Adrenal gland (tissue), 12 donors: ENCODE measurements around the gene CLEC17A. TPM values are rescaled to one million over a fixed set of nuclear protein-coding genes. Genes with fewer than 3 reads are reported as not detected.
"Not testable (repeated sequence)": the region's sequence is repeated elsewhere in the genome, so short reads cannot be mapped to it uniquely, and the experiment has no call there.

ENCODE experiments used
- DNase-seq, 7 donors: peaks; one replicate each; pipeline ENCODE4 v3.0.0-alpha.2; 2019 to 2020
- H3K27ac ChIP-seq, 5 donors: fragments of 200-600 bp; sonication (generic) in 4 of 5; 1 replicate in 3 of 5; 2 replicates in 2 of 5; pipeline versions ENCODE4 v1.5.1 to v1.8.0; 2016 to 2020; ENCODE audit warnings: mild to moderate bottlenecking in 1 of 5
- H3K27me3 ChIP-seq: fragments of 200-600 bp; 2 replicates; pipeline ENCODE4 v1.8.0; 2021
- H3K36me3 ChIP-seq, 2 donors: fragments of 200-600 bp; replicated peaks in 1 of 2; 1 replicate in 1 of 2; 2 replicates in 1 of 2; pipeline versions ENCODE4 v1.5.1 to v1.8.0; 2018 to 2022
- H3K4me1 ChIP-seq, 2 donors: fragments of 200-600 bp; replicated peaks in 1 of 2; 1 replicate in 1 of 2; 2 replicates in 1 of 2; pipeline versions ENCODE4 v1.5.1 to v1.8.0; 2018 to 2021
- H3K4me3 ChIP-seq, 4 donors: fragments of 200-600 bp; sonication (generic) in 3 of 4; one replicate each; pipeline ENCODE4 v1.5.1; 2016 to 2018
- H3K9me3 ChIP-seq, 3 donors: fragments of 200-600 bp; sonication (generic) in 1 of 3; replicated peaks in 1 of 3; 1 replicate in 2 of 3; 2 replicates in 1 of 3; pipeline versions ENCODE4 v1.5.1 to v1.8.0; 2016 to 2021
- CTCF ChIP-seq, 6 experiments: fragments of 450-650 bp in 4 of 6; fragments of 200-600 bp in 2 of 6; sonication (generic) in 1 of 6; IDR thresholded peaks; 1 replicate in 5 of 6; 2 replicates in 1 of 6; pipeline versions ENCODE4 v1.5.1 to v1.8.0; 2016 to 2021; ENCODE audit warnings: antibody characterized with exemption in 6 of 6, mild to moderate bottlenecking in 2 of 6, moderate library complexity in 1 of 6
- POLR2A ChIP-seq, 2 donors: fragments of 450-650 bp; IDR thresholded peaks; one replicate each; pipeline ENCODE4 v1.6.1; 2017; ENCODE audit warnings: antibody characterized with exemption in 2 of 2, mild to moderate bottlenecking in 2 of 2, moderate library complexity in 1 of 2
- WGBS, 4 donors: extraction: QIAGEN DNeasy Blood & Tissue Kit in 2 of 4; methylation state at CpG; one replicate each; pipeline versions ENCODE4 v1.1.5 to v1.1.7; 2013 to 2017; 5-methylcytosine and 5-hydroxymethylcytosine counted together
- intact Hi-C, 2 donors: fragments of 100-400 bp; cut with DNase I; formaldehyde crosslinking; loops; one replicate each; pipeline versions ENCODE4 v1.14.1 to v1.15.0; 2022 to 2023
- polyA plus RNA-seq, 3 donors: library from polyadenylated mRNA; stranded (reverse); fragments of 200-250 nt in 2 of 3; fragments of 350-450 nt in 1 of 3; fragmentation: Illumina TruSeq in 1 of 3; extraction: RNeasy Lipid Tissue Mini Kit (QIAGEN cat#74804) in 1 of 3; gene quantifications; one replicate each; pipeline ENCODE4 v1.2.3, GENCODE V29; 2013 to 2014
- total RNA-seq, 9 donors: library from RNA; depleted of rRNA in 4 of 9; stranded (reverse); fragments of >200 nt in 4 of 9; fragments of 120-200 nt in 1 of 9; fragmentation: NEBNext Ultra II Directional in 1 of 9; extraction: Animal tissue kit (Norgen Biotek cat#: 25700) in 1 of 9; gene quantifications; one replicate each; pipeline versions ENCODE4 v1.1.0 to v1.2.4, GENCODE V29; 2013 to 2023
- donor health status: healthy with polysubstance abuse.
- donor health status: Bipolar disorder and iron deficiency.
- donor health status: DM: yes; HTN: yes; CAD: no.
- donor health status: DM: no; HTN: no; CAD: no.
- donor health status: DM: no; HTN: no; CAD: no.
- donor health status: DM: yes; HTN: yes; CAD: no.

Gene CLEC17A
- total and polyA plus RNA-seq, 12 donors = 0.03 to 0.16 TPM; not detected in 10

GRCh38 chr19:14577885-14578427 is 4.9 kb upstream of the CLEC17A start:
- DNase-seq = no peak
- H3K4me1 ChIP-seq = peaks cover 0 to 5% of the 10 kb centered on the region in 2 donors
- intact Hi-C loops = no loop called here
- WGBS, 4 donors = 56 to 64% (median 60%) methylated on average over 3 to 6 of the region's 6 CpGs
- no peak overlapping the region for H3K27ac ChIP-seq
- TF ChIP-seq POLR2A (IDR thresholded peaks at IDR 0.05) (no peak), CTCF (IDR thresholded peaks at IDR 0.05) (no peak)
- H3K4me3 ChIP-seq = no peak overlapping the region
- H3K27me3 ChIP-seq = no peaks in the 10 kb centered on the region
- H3K9me3 ChIP-seq = no peaks in the 10 kb centered on the region
- H3K36me3 ChIP-seq = no peaks in the 10 kb centered on the region

- no peak for DNase-seq
- 50 to 83% (median 64%) methylated on average over 5 to 6 of the region's 6 CpGs for WGBS, 4 donors
- intact Hi-C loops = no loop called here
- TF ChIP-seq CTCF (IDR thresholded peaks at IDR 0.05) (no peak), POLR2A (IDR thresholded peaks at IDR 0.05) (no peak)
- Histone ChIP-seq H3K4me1 (no peaks in the 10 kb centered on the region), H3K4me3 (no peak overlapping the region), H3K9me3 (no peaks in the 10 kb centered on the region), H3K27me3 (no peaks in the 10 kb centered on the region), H3K27ac (no peak overlapping the region), H3K36me3 (no peaks in the 10 kb centered on the region)
Observed at GRCh38 chr19:14580623-14581237, 2.2 kb upstream of the CLEC17A start.

- DNase-seq, H3K4me1 ChIP-seq, H3K27me3 ChIP-seq, H3K9me3 ChIP-seq, H3K4me3 ChIP-seq, H3K36me3 ChIP-seq, H3K27ac ChIP-seq, intact Hi-C loops: not testable (repeated sequence)
- WGBS, 4 donors = 68 to 90% (median 86%) methylated on average over 4 of the region's 5 CpGs
Observed at GRCh38 chr19:14584372-14584771, 1.5 kb downstream of the CLEC17A start.

- H3K4me3 ChIP-seq, intact Hi-C loops, H3K27ac ChIP-seq, DNase-seq, H3K27me3 ChIP-seq, H3K9me3 ChIP-seq, H3K4me1 ChIP-seq, H3K36me3 ChIP-seq: not testable (repeated sequence)
- WGBS, 4 donors = 26 to 40% (median 35%) methylated on average over 2 to 3 of the region's 3 CpGs
Observed at GRCh38 chr19:14585187-14585586, 2.3 kb downstream of the CLEC17A start.

- H3K4me1 ChIP-seq, H3K27ac ChIP-seq, DNase-seq, H3K9me3 ChIP-seq, H3K27me3 ChIP-seq, H3K4me3 ChIP-seq, intact Hi-C loops, H3K36me3 ChIP-seq: not testable (repeated sequence)
- 28 to 51% methylated on average over 4 of the region's 4 CpGs; no CpG with 5 or more reads in 2 of the 4 donors for WGBS, 4 donors
Observed at GRCh38 chr19:14589433-14589832, 6.5 kb downstream of the CLEC17A start.

- Histone ChIP-seq H3K9me3 (no peaks in the 10 kb centered on the region), H3K36me3 (no peaks in the 10 kb centered on the region), H3K27ac (no peak overlapping the region), H3K4me1 (no peaks in the 10 kb centered on the region), H3K27me3 (peaks cover 8% of the 10 kb centered on the region), H3K4me3 (no peak overlapping the region)
- WGBS, 4 donors = 82 to 92% (median 87%) methylated on average over 3 of the region's 3 CpGs
- intact Hi-C loops = no loop called here
- no peak for TF ChIP-seq CTCF (IDR thresholded peaks at IDR 0.05)
- no peak for TF ChIP-seq POLR2A (IDR thresholded peaks at IDR 0.05)
- DNase-seq = no peak
Observed at GRCh38 chr19:14595558-14595957, 12.7 kb downstream of the CLEC17A start.
